Measurements from ENCODE around the gene HSPA9.
A peak's percentile ranks its signal among the peaks of the same experiment; 100 is the strongest.

HSPA9 gene

DNA sequence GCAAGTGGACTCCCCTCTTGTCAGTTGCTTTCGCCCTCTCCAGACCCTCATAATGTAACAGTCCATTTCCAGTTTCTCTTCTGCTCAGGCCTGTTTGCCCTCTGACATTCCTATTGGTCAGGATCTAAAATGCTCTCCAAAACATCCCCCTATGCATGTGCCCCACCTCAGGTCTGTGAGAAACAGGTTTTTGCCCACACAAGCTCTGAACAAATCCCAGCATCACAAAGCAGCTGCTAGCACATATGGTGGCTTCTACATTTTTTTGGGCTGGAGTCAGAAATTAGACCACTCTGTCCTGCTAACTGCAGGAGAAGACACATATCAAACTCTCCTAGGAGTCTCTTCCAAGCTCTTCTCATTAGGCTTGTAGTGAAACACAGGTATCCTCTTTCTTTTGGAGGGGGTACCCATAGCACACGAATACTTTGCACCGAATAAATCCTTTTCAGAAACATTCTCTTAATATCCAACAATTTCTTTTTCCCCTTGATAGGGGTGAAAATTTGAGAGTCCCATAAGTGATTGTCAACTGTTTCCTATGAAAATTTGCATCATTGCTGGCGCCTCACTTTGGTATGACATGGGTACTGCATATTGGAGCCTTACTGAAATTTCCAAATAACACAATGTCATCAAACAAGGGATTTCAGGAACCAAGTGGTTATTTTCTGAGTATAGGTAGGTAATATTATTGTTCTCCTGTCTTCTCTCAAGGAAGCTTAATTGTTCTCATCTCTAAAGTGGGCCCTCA lies 19.3 kb upstream of the HSPA9 start:
- peak; percentile 27 for DNase-seq

DNA sequence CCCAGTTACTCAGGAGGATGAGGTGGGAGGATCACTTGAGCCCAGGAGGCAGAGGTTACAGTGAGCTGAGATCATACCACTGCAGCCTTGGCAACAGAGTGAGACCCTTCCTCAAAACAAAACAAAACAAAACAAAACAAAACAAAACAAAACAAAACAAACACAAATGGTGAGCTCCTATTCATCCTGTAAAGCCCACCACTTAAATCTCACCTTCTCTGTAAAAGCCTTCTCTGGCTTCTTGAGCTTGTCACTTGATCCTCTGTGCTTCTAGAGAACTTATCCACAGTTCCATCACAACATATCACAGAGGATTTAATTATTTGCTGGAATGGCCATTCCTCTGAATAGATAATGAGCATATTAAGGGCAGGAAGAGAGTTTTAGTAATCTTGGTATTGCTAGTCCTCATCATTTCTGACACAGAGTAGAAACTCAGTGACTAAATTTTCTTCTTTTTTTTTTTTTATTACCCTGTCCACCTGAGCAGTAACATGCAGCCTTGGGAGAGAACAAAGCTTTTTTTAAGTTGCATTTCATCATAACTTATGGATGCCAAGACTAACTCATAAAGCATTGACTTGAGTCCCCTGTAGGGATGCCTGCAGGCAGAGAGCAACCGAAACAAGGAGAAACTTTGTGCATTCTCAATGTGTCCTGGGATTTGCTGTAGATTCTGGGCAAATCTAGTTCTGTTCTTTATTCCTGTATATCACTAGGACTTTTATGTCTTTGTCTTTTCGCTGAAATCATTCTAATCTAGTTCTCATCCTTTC lies 13.0 kb upstream of the HSPA9 start:
- no peak for DNase-seq

DNA sequence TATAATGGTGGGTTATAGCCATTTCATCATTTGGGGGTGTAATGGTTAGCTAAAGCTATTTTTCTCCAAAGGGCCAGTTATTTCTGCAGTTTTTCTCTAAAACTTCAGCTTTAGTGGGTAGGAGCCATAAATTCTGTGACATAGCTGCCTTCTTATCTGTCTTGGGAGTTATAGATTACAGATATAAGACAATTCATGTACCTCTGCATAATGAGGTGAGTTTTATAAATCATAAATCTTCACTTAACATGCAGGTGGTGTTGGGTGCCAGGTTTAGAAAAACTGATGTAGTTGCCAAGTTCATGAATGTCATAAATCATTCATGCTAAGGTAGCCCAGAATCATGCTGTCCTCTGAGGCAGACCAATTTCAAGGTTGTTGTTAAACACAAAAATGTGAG lies 10.0 kb upstream of the HSPA9 start:
- no peak for DNase-seq

DNA sequence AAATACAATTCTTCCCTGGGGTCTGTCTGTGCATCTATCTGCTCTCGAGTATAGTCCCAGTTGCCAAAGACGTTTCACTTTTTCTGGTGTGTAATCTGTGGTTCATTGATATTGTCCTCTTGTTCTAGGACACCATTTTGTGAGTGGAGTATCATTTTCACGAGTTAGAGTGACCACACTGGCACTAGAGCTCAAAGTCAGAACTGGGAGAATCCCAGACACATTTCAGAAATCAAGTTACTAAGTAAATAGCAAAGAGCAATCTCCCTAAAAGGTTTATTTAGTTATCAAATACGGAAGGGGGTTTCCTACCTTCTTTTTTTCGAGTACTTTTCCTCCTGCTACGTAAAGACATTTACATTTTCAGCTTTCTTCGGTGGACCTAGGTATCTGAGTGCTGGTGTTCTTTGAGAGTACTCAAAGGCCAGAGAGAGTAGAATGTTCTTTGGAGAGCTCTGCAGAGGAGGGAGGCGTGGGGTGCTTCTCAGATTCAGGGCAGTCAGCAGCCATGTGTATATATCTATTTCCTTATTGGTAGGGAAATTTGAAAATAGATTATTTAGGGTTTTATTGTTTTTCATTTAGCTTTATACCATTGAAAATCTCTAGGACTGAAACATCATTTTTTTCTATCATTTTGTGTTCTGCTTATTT lies 8.9 kb upstream of the HSPA9 start:
- peak; percentile 52 for DNase-seq

DNA sequence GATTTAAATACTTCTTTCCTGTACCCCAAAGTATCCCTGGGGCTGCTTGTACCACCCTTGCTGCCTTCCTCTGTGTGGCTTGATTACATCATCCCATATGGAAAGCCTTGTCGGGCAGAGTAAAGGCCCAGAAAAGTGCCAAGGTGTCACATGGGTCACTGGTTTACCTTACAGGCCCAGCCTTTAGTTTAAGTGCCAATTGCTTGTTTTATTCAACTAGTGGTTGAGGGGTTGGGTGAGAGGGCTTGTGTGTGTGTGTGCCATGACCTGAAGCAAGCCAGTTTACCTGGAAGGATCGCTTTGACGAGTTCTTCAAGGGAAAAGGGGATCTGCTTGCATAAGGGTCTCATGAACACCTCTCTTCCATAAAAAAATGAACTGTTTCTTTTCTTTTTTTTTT lies 7.8 kb upstream of the HSPA9 start:
- DNase-seq: no peak

DNA sequence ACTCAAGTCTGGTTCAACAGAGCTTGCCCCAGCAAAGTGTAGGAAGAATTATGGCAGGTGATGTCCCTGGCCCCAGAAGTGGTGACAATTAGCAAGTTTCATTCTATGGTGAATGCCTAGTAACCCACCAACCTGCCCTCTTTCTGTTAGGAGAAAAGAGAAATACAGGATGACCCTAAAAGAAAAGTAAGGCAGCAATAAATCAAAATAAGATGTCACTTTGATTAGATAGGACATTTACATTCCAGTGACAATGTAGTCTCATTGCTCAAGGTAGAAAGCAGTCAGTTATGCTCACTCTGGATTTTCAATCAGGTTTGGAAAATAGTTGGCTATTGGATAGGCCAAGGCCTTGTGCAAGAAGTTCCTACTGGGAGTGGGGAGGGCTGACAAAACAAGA lies 5.6 kb upstream of the HSPA9 start:
- no peak for DNase-seq

DNA sequence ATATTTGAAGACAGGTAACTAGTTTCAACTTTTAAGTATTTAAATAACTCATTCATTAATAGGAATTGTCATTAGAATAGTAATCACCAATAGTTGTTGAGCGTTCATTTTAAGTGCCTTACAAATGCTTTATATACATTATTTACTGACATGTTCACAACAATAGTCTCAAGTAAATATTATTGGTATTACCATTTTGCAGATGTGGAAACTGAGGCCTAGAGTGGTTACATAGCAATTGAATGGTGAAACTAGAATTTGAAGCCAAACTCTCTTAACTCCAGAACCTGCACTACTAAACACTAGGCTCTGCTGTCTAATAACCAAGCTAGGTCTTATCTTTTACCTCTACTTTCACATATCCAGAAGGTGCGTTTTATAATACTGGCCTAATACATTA lies 4.8 kb upstream of the HSPA9 start:
- DNase-seq: no peak

DNA sequence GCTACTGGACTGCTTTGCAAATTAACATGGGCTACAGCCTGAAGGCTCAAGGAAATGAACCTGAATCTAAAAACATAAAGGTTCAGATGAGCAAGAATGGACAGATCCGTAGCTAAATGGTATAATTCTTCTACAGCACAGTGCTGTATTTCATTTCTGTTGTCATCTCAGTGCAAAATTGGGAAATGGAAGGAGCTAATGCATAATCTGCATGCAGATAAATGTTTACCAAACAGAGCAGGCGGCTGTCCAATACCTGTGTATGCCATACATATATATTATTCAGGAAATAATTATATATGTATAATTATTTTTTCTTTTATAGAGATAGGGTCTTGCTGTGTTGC lies 4.3 kb upstream of the HSPA9 start:
- no peak for DNase-seq

DNA sequence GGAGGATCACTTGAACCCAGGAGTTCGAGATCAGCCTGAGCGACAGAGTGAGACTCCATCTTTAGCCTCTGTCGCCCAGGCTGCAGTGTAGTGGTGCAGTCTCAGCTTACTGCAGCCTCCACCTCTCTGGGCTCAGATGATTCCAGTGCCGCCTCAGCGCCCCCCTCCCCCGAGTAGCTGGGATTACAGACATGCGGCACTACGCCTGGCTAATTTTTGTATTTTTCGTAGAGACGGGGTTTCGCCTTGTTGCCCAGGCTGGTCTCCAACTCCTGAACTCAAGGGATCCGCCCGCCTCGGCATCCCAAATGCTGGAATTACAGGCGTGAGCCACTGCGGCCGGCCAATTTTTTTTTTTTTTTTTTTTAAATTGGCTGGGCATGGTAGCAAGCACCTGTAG lies 2.3 kb upstream of the HSPA9 start:
- DNase-seq: no peak

DNA sequence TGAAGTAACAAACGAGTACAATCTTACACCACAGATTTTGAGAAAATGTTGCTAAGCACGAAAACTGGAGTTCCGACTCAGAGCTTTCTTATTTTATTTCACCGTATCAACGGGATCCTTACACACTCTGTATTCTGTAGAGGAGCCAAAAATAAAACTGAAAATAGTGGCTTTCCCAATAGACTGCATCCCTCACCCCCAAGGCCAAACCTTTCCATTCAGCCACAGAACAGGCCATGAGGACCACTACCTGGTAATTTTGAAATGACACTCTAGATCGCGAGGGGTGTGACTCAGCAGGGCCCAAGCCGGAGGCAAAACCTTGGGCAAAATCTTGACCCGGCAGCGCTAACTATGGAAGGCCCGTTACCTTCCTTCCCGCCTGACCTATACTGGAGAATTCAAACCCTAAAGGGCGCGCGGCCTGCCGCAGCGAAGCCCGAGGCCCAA lies 432 bp downstream of the HSPA9 start:
- no peak for DNase-seq

DNA sequence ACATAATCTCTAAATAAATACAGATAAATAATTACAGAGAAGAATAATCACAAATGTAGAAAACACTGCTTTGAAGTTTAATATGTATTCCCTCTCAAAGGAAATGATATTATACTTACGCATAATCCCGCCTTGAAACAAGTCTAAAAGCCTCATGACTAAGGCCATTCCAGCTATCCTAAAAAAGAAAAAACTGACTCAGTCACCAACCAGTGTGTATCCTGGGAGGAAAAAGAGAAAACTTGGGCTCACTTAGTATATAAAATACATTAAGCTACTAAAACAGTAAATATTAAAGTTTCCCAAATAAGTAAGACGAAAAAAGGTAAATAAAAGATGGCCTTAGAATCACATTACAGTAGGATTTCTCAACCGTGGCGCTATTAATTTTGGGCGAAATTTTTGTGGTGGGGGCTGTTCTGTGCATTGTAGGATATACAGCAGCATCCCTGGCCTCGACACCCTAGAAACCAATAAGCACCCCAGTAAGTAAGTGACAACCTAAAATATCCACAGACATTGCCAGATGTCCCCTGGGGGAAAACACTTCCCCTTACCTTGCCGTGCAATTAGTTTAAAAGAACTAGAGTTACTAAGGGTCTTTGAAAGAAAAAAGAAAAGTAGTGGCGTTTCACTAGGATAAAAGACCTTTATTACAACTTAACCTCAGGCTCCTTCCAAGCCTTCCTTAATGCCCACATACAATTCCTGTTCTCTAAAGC lies 1.1 kb downstream of the HSPA9 start:
- DNase-seq: no peak

DNA sequence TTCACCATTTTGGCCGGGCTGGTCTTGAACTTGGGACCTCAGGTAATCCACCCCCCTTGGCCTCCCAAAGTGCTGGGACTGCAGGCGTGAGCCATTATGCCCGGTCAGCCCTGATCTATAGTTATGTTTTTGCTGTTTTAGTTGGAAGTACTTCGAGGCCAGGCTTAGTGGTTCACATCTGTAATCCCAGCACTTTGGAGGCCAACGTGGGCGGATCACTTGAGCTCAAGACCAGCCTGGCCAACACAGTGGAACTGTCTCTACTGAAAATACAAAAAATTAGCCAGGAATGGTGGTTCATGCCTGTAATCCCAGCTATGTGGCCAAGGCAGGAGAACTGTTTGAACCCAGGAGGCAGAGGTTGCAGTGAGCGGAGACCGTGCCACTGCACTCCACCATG lies 2.0 kb downstream of the HSPA9 start:
- DNase-seq: no peak

DNA sequence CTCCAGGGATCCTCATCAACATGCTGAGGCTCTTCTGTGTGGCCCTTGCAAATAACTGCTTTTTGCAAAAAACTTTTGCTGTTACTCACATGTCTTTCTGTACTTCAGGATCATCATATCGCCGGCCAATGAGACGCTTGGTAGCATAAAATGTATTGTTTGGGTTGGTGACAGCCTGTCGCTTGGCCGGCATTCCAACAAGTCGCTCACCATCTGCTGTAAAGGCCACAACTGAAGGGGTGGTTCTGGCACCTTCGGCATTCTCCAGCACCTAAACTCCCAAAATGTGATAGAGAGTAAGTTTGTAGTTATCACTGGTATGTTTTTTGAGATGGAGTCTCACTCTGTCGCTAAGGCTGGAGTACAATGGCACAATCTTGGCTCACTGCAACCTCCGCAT lies 4.3 kb downstream of the HSPA9 start:
- no peak for DNase-seq

DNA sequence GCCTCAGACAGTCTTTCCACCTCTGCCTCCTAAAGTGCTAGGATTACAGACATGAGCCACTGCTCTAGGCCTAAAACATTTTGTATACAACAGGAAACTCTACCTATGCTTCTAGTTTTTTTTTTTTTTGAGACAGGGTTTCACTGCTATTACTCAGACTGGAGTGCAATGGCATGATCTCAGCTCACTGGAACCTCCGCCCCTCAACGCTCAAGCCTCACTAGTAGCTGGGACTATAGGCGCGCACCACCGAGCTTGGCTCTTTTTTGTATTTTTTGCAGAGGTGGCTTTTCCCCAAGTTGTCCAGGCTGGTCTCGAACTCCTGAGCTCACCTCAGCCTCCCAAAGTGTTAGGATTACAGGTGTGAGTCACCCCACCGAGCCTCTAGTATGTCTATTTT lies 5.4 kb downstream of the HSPA9 start:
- DNase-seq: peak; percentile 32

DNA sequence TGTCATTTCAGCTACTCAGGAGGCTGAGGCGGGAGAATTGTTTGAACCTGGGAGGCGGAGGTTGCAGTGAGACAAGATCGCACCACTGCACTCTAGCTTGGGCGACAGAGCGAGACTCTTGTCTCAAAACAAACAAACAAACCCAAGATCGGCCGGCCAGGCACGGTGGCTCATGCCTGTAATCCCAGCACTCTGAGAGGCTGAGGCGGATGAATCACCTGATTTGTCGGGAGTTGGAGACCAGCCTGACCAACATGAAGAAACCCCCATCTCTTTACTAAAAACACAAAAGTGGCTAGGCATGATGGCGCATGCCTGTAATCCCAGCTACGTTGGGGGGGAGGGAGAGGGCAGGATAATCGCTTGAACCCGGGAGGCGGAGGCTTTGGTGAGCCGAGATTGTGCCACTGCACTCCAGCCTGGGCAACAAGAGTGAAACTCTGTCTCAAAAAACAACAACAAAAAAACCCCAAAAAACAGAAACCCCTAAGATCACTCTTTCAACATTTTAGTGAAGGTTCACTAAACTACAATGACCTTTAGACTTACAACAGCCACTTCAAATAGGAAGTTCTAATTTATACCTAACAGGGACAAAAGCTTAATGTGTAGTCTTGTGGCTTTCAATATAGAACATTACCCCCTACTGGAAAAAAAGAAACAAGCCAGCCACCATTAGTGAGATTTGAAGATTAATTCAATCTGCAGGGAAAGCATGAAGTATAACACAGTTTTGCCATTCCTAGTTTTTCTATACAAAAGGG lies 7.0 kb downstream of the HSPA9 start:
- peak; percentile 74 for DNase-seq

DNA sequence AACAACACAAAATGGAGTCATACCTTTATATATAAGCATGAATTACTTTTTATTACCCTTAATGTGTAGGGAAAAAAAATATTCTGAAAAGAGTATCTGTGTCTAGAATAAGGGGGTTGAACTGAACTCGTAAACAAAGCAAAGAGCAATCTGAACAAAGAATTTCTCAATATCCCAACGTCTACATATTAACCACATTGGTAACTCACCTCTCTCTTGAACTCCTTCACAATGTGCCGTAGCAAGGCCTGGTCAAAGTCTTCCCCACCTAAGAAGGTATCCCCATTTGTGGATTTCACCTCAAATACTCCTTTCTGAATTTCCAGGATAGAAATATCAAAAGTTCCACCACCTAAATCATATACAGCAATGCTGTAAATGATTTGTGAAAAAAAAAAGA lies 8.4 kb downstream of the HSPA9 start:
- no peak for DNase-seq

DNA sequence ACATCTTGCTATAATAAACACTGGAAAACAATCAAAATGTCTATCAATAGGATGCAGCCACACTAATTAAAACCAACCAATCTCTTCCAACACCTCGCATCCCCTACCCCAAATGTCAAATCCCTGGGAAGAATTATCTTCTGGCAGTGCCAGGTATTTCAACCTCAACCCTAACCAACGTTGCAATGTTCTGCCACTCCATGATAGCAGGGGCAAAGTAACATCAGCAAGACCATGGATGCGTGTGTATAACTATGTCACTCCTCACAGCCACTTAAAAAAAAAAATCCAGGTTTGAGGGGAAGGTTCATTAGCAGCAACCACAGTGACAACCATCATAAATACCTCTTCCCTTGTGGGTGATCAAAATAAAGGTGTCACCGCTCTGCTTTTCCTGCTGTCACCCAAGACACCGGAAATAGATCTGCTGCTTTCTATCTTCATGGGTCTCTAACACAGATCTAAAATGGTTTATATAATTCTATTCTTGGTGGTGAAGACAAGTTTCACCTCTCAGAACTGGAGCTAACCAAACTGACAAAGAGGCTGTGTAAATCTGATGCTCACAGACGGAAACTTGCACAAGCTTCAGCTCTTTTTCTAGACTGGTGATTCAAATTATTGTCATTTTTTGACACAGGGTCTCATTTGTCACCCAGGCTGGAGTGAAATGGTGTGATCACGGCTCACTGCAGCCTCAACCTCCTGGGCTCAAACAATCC lies 9.9 kb downstream of the HSPA9 start:
- DNase-seq: no peak

DNA sequence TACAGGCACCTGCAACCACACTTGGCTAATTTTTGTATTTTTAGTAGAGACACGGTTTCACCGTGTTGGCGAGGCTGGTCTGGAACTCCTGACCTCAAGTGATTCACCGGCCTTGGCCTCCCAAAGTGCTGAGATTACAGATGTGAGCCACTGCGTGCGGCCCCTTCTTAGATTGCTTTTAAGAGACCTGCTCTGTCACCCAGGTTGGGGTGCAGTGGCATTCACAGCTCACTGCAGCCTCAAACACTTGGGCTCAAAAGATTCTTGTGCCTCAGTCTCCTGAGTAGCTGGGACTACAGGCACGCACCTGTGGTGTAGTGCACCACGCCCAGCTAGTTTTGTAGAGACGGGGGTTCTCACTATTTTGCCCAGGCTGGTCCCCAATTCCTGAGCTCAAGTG lies 11.0 kb downstream of the HSPA9 start:
- no peak for DNase-seq

DNA sequence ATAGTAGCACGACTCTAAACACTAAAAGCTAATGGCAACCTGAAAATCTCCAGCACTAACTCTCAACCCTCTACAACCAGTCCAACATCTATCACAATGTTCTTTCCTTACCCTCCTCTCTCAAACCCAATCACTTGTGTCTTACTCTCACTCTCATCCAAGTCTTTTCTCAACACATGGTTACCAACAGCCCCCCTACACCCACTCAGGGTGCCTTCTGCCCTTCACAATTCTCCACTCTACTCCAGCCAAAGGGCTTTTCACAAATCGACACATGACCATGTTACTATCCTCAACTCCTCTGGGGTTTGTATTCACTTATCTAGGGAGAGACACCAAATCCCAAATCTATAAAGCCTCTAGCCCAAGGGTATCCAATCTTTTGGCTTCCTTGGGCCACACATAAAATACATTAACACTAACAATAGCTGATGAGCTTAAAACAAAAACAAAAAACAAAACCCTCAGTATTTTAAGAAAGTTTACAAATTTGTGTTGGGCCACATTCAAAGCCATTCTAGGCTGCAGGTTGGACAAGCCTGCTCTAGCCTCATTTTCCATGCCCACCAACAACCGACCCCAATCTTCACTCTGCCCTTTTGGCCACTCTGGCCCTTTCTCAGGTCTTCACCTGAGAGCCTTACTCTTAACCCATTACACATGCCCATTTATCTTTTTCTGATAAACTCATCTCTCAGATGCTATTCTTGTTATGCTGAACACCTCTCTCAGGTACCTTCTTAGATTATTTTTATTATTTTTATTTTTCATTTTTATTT lies 11.7 kb downstream of the HSPA9 start:
- no peak for DNase-seq

DNA sequence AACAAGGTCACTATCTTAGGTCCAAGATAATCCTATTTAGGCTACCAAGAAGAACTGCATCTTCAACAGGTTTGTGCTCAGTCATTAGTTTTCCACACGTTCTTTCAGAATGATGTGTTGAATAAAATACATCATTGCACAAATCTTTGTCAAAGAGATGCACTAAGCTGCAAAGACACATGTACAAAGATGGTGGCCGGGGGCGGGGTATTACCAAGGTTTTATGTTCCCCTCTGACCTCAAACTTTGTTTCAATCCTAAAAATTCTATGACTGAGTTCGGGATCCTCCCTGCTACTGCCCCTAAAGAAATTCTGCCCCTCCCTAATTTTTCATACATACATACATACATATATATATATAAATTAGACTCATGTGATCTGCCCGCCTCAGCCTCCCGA lies 14.2 kb downstream of the HSPA9 start:
- DNase-seq: no peak

DNA sequence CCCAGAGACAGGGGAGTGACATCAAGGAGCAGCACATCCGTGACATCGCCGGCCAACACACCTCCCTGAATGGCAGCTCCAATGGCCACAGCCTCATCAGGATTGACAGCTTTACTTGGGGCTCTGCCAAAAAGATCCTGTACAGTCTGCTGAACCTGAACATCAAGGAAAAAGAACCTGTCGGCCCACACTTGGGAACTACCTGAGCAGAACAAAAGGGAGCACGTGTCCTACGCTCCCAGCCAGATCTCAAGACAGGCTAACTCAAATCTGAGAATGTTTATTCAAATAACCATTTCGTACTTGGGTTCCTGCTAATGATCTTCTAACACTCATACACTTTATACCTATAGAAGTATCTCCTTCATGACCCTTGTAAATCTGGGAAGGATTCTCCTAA lies 15.3 kb downstream of the HSPA9 start:
- peak; percentile 39 for DNase-seq

All from DMS53 (cell line).